HG02938 (cell line): ENCODE data around the gene BRD7.

Experiments used
- ATAC-seq: cut with Tn5 transposase; IDR thresholded peaks from one replicate; pipeline ENCODE4 v1.9.1; 2021; ENCODE audit warnings: mild to moderate bottlenecking, moderate library complexity; ENCODE audit not compliant: unreplicated experiment

The BRD7 gene

GRCh38 chr16:50291719-50292565 is 76.8 kb downstream of the BRD7 start:
- ATAC-seq, result no peak

GRCh38 chr16:50290856-50291255 is 77.9 kb downstream of the BRD7 start:
- no peak for ATAC-seq

GRCh38 chr16:50289950-50290764 is 78.6 kb downstream of the BRD7 start:
- no peak for ATAC-seq

- no peak for ATAC-seq
These were observed 79.9 kb downstream of the BRD7 start for GRCh38 chr16:50288920-50289319.

- ATAC-seq, result no peak
These were observed 80.8 kb downstream of the BRD7 start for GRCh38 chr16:50288026-50288425.

GRCh38 chr16:50286681-50287080 is 82.1 kb downstream of the BRD7 start:
- no peak for ATAC-seq

- no peak for ATAC-seq
These were observed 83.3 kb downstream of the BRD7 start for GRCh38 chr16:50285406-50286003.

- ATAC-seq, result no peak
These were observed 84.5 kb downstream of the BRD7 start for GRCh38 chr16:50284131-50284911.

GRCh38 chr16:50282955-50283631 is 85.7 kb downstream of the BRD7 start:
- no peak for ATAC-seq

- peak; percentile 83 for ATAC-seq
These were observed 86.7 kb downstream of the BRD7 start for GRCh38 chr16:50282010-50282538.

GRCh38 chr16:50281391-50282009 is 87.3 kb downstream of the BRD7 start:
- no peak for ATAC-seq

GRCh38 chr16:50280932-50281331 is 87.9 kb downstream of the BRD7 start:
- ATAC-seq, result no peak

GRCh38 chr16:50279504-50279865 is 89.3 kb downstream of the BRD7 start:
- ATAC-seq, result no peak

GRCh38 chr16:50278251-50278650 is 90.5 kb downstream of the BRD7 start:
- no peak for ATAC-seq

GRCh38 chr16:50276801-50277555 is 91.8 kb downstream of the BRD7 start:
- ATAC-seq, result no peak

GRCh38 chr16:50276326-50276640 is 92.5 kb downstream of the BRD7 start:
- no peak for ATAC-seq

- ATAC-seq, result no peak
These were observed 93.1 kb downstream of the BRD7 start for GRCh38 chr16:50275428-50276325.

GRCh38 chr16:50275098-50275415 is 93.7 kb downstream of the BRD7 start:
- no peak for ATAC-seq
